Transverse colon (tissue), 4 donors: Measurements from ENCODE around the gene GNG7. TPM values are rescaled to one million over a fixed set of nuclear protein-coding genes. Genes with fewer than 3 reads are reported as not detected.

ENCODE experiments used
- DNase-seq: peaks from one replicate; pipeline ENCODE4 v3.0.0-alpha.2; 2019
- H3K27ac ChIP-seq, 4 donors: fragments of 200-600 bp; sonication (generic); 2 replicates each; pipeline ENCODE4 v1.5.1; 2016 to 2018; ENCODE audit warnings: inconsistent platforms in 4 of 4
- H3K27me3 ChIP-seq: fragments of 200-600 bp; sonication (generic); 2 replicates; pipeline ENCODE4 v1.5.1; 2017; ENCODE audit warnings: inconsistent platforms
- H3K36me3 ChIP-seq, 4 donors: fragments of 200-600 bp; sonication (generic); 2 replicates each; pipeline ENCODE4 v1.5.1; 2017 to 2019; ENCODE audit warnings: inconsistent platforms in 4 of 4
- H3K4me1 ChIP-seq, 4 donors: fragments of 200-600 bp; sonication (generic); 2 replicates each; pipeline ENCODE4 v1.5.1; 2017 to 2020; ENCODE audit warnings: inconsistent platforms in 4 of 4
- H3K4me3 ChIP-seq, 4 donors: fragments of 200-600 bp; sonication (generic); 1 replicate in 1 of 4; 2 replicates in 3 of 4; pipeline versions ENCODE4 v1.5.1 to v1.6.1; 2017 to 2019; ENCODE audit warnings: inconsistent platforms in 4 of 4
- H3K9me3 ChIP-seq, 2 donors: fragments of 200-600 bp; sonication (generic); 2 replicates each; pipeline ENCODE4 v1.5.1; 2017 to 2019; ENCODE audit warnings: inconsistent platforms in 2 of 2
- EP300 ChIP-seq: sonication (generic); formaldehyde crosslinking; IDR thresholded peaks from one replicate; pipeline ENCODE4 v1.6.1; 2017; ENCODE audit warnings: antibody characterized with exemption, low read depth
- POLR2A ChIP-seq: fragments of 450-650 bp; IDR thresholded peaks from one replicate; pipeline ENCODE4 v1.6.1; 2016; ENCODE audit warnings: antibody characterized with exemption, mild to moderate bottlenecking, moderate library complexity
- POLR2AphosphoS5 ChIP-seq, 3 donors: sonication (generic); formaldehyde crosslinking; IDR thresholded peaks; one replicate each; pipeline ENCODE4 v1.6.1; 2016; ENCODE audit warnings: antibody characterized with exemption in 3 of 3
- WGBS, 2 donors: methylation state at CpG; one replicate each; pipeline ENCODE4 v1.1.5; 2018; ENCODE audit warnings: low coverage in 1 of 2; 5-methylcytosine and 5-hydroxymethylcytosine counted together
- in situ Hi-C, 4 donors: fragments of 200-750 bp; cut with MboI; loops; one replicate each; pipeline versions ENCODE4 v1.15.0 to v1.15.1; 2017; ENCODE audit warnings: low sequenced_read_pairs in 3 of 4, low pct_ligation_motif_present in 1 of 4, low pct_unique_long_range_greater_than_20kb in 1 of 4
- intact Hi-C: fragments of 100-400 bp; cut with DNase I; formaldehyde crosslinking; loops from one replicate; pipeline ENCODE4 v1.15.1; 2023; ENCODE audit warnings: low total_unique reads
- total RNA-seq, 4 donors: library from RNA; depleted of rRNA; stranded (reverse); fragments of >200 nt; gene quantifications; one replicate each; pipeline ENCODE4 v1.1.0, GENCODE V29; 2016
- TF ChIP-seq, protein P1 (sequence below), 5 experiments: fragments of 200-600 bp in 3 of 5; fragments of 450-650 bp in 2 of 5; sonication (generic) in 3 of 5; IDR thresholded peaks; 1 replicate in 2 of 5; 2 replicates in 3 of 5; pipeline ENCODE4 v1.5.1; 2016 to 2017; ENCODE audit warnings: antibody characterized with exemption in 5 of 5, inconsistent platforms in 3 of 5, mild to moderate bottlenecking in 2 of 5, moderate library complexity in 1 of 5

GNG7 gene
- total RNA-seq, 4 donors from 2014 or later = 1.6 to 13.1 (median 4.0) TPM

DNA sequence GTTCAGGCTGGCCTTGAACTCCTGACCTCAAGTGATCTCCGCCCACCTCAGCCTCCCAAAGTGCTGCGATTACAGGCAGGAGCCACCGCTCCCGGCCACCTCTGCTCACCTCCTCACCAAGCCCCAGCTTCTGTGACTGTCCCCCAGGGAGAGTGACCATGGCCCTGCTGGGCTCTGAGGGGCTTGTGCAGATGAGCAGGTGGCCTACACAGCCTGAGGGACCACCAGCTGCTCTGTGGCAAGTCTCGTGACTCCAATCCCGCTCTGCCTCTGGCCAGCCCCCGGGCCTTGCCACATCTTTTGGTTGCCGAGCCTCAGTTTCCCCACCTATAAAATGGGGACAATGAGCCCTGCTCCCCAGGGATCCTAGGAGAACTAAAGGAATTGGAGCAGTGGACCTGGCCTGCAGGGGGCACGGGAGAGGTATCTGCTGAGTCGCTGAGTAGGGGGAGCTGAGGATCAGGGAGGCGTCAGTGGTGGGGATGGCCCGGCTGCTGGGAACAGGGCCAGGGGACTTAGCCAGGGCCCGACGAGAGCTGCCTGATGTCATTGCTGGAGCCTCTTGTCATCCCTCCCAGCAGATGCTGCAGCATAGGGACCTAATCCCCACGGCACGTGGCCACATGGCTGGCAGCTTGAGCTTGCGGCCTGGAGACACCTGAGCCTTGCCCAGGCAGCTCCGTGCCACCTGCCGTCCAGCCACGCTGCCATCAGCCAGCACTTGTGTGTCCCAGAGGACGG lies 151.9 kb downstream of the GNG7 start:
- WGBS, 2 donors = 74% methylated on average over 20 of the region's 21 CpGs; no CpG with 5 or more reads in 1 of the 2 donors
- in situ Hi-C loops (no loop called here), intact Hi-C loops (no loop called here)
- DNase-seq = no peak
- H3K27ac ChIP-seq = peak overlapping the region; percentile 74 to 82 (median 77)
- peaks cover 10 to 44% (median 21%) of the 10 kb centered on the region in 4 donors for H3K4me1 ChIP-seq
- TF ChIP-seq EP300 (no peak), POLR2A (no peak), POLR2AphosphoS5 (IDR thresholded peaks at IDR 0.05) (no peak)
- TF ChIP-seq, protein P1, sequence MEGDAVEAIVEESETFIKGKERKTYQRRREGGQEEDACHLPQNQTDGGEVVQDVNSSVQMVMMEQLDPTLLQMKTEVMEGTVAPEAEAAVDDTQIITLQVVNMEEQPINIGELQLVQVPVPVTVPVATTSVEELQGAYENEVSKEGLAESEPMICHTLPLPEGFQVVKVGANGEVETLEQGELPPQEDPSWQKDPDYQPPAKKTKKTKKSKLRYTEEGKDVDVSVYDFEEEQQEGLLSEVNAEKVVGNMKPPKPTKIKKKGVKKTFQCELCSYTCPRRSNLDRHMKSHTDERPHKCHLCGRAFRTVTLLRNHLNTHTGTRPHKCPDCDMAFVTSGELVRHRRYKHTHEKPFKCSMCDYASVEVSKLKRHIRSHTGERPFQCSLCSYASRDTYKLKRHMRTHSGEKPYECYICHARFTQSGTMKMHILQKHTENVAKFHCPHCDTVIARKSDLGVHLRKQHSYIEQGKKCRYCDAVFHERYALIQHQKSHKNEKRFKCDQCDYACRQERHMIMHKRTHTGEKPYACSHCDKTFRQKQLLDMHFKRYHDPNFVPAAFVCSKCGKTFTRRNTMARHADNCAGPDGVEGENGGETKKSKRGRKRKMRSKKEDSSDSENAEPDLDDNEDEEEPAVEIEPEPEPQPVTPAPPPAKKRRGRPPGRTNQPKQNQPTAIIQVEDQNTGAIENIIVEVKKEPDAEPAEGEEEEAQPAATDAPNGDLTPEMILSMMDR (IDR thresholded peaks at IDR 0.05) = no peak
- no peaks in the 10 kb centered on the region for H3K9me3 ChIP-seq
- no peaks in the 10 kb centered on the region for H3K36me3 ChIP-seq
- no peak overlapping the region for H3K4me3 ChIP-seq
- no peaks in the 10 kb centered on the region for H3K27me3 ChIP-seq

DNA sequence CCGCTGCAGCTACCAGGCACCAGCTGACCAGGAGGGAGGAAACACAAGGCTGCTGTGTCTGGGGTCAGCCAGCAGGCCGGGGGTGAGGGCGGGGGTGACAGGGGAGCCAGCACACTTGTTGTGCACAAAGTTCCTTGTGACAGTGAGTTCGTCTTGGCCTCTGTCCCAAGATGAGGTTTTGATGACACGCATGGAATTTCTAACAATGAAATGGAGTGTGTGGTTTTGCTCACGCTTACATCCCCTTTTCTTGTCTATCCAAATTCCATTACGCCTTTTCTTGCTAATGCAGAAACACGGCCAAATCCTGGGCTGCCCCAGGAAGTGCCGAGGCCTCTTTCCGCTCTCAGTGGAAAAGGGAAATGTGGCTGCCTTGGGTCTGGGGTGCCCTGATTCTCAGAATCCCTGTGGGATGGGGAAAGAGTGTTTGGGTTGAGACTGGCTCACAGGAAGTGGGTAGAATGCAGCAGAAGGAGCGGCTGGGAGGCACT lies 152.7 kb downstream of the GNG7 start:
- peak overlapping the region; percentile 74 to 82 (median 77) for H3K27ac ChIP-seq
- H3K4me3 ChIP-seq = no peak overlapping the region
- H3K4me1 ChIP-seq = peaks cover 16 to 51% (median 27%) of the 10 kb centered on the region in 4 donors
- in situ Hi-C loops (loop anchor here in 1 of 4 donors (10.0 kb wide), 1 partner anchor 55 kb away; no protein-coding TSS in a partner anchor), intact Hi-C loops (loop anchor here (10.0 kb wide), 1 partner anchor 55 kb away; no protein-coding TSS in a partner anchor)
- H3K9me3 ChIP-seq = no peaks in the 10 kb centered on the region
- 70% methylated on average over 11 of the region's 11 CpGs; no CpG with 5 or more reads in 1 of the 2 donors for WGBS, 2 donors
- H3K27me3 ChIP-seq = no peaks in the 10 kb centered on the region
- H3K36me3 ChIP-seq = no peaks in the 10 kb centered on the region
- peak; percentile 72 for DNase-seq
- TF ChIP-seq POLR2AphosphoS5 (IDR thresholded peaks at IDR 0.05) = peak; percentile 63 to 72 (median 71)
- peak; percentile 49 for TF ChIP-seq EP300
- TF ChIP-seq, protein P1 (IDR thresholded peaks at IDR 0.05) = no peak
- TF ChIP-seq POLR2A = no peak

DNA sequence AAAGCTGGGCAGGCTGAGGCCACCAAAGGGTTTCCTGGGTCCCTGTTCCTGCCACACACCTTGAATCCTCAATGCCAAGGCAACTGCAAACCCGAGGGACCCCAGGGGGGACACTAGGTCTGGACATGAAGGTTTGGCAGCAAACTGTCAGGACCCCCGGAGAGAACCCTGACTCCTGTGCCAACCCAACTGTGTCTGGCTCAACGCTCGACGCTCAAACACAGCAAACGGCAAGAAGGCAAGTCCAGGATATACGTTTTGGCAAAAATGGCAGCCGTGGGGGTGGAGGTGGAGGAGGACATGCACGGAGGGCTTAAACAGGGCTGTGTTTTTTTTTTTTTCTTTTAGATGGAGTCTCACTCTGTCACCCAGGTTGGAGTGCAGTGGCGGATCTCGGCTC lies 153.5 kb downstream of the GNG7 start:
- Histone ChIP-seq H3K4me1 (peaks cover 24 to 59% (median 33%) of the 10 kb centered on the region in 4 donors), H3K4me3 (no peak overlapping the region), H3K27me3 (no peaks in the 10 kb centered on the region), H3K9me3 (no peaks in the 10 kb centered on the region), H3K36me3 (no peaks in the 10 kb centered on the region), H3K27ac (peak overlapping the region; percentile 28 to 82 (median 77))
- no peak for DNase-seq
- TF ChIP-seq EP300 = no peak
- TF ChIP-seq, protein P1 (IDR thresholded peaks at IDR 0.05) = no peak
- no peak for TF ChIP-seq POLR2AphosphoS5 (IDR thresholded peaks at IDR 0.05)
- TF ChIP-seq POLR2A = no peak
- WGBS, 2 donors = 87% methylated on average over 11 of the region's 11 CpGs; no CpG with 5 or more reads in 1 of the 2 donors
- in situ Hi-C loops (loop anchor here in 1 of 4 donors (10.0 kb wide), 1 partner anchor 54 kb away; no protein-coding TSS in a partner anchor), intact Hi-C loops (loop anchor here (10.0 kb wide), 1 partner anchor 56 kb away; no protein-coding TSS in a partner anchor)

DNA sequence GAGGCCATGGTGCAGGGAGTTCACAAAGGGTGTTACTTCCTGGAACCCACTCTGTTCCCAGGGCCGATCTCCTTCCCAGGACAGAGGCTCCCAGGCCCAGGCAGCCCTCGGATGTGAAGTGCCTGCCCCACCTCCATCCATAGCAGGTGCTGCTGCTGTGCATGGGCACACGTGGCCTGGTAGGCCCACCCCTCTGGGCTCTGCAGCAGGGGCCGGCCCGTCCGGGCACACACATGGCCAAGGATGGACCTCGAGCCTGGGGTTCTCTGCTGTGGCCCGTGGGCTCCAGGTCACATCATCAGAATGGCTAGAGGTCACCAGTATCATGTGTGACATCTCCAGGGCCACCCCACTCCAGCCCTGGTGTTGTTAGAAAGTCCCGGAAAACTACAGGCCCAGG lies 154.8 kb downstream of the GNG7 start:
- Histone ChIP-seq H3K4me3 (no peak overlapping the region), H3K27me3 (no peaks in the 10 kb centered on the region), H3K36me3 (no peaks in the 10 kb centered on the region), H3K4me1 (peaks cover 33 to 72% (median 46%) of the 10 kb centered on the region in 4 donors), H3K27ac (peak overlapping the region in 1 of 4 donors; percentile 2), H3K9me3 (no peaks in the 10 kb centered on the region)
- in situ Hi-C loops = loop anchor here in 1 of 4 donors (10.0 kb wide), 1 partner anchor 53 kb away; no protein-coding TSS in a partner anchor
- no peak for DNase-seq
- 92% methylated on average over 9 of the region's 9 CpGs; no CpG with 5 or more reads in 1 of the 2 donors for WGBS, 2 donors
- intact Hi-C loops = loop anchor here (10.0 kb wide), 1 partner anchor 57 kb away; no protein-coding TSS in a partner anchor
- no peak for TF ChIP-seq EP300
